Keratinocyte (primary cell): ENCODE measurements around the gene PRR7. TPM values are rescaled to one million over a fixed set of nuclear protein-coding genes. Genes with fewer than 3 reads are reported as not detected.

Experiments used
- DNase-seq: peaks from one replicate; pipeline ENCODE4 v3.0.0-alpha.2; 2011; ENCODE audit warnings: low read depth, missing footprints, low spot score
- FAIRE-seq: peaks from 2 replicates; lab custom pipeline; 2011; peaks lifted over from hg19 to GRCh38; lab: Jason Lieb, UNC
- H2AFZ ChIP-seq: 2 replicates; pipeline ENCODE4 v1.6.0; 2012; ENCODE audit warnings: low read length, control low read depth, inconsistent platforms; ENCODE audit not compliant: control insufficient read depth
- H3K27ac ChIP-seq: 2 replicates; pipeline ENCODE4 v1.5.1; 2011; ENCODE audit warnings: low read length; ENCODE audit not compliant: control insufficient read depth, insufficient read depth
- H3K27me3 ChIP-seq: 3 replicates; pipeline ENCODE4 v1.6.0; 2011; ENCODE audit warnings: low read length; ENCODE audit not compliant: control insufficient read depth, insufficient read depth; ENCODE audit errors: extremely low read depth
- H3K36me3 ChIP-seq, 2 experiments: 2 replicates in 1 of 2; 3 replicates in 1 of 2; pipeline ENCODE4 v1.5.1; 2011; ENCODE audit warnings: low read length in 2 of 2, mild to moderate bottlenecking in 1 of 2; ENCODE audit not compliant: control insufficient read depth in 2 of 2, insufficient read depth in 2 of 2; ENCODE audit errors: extremely low read depth in 1 of 2
- H3K4me1 ChIP-seq: 3 replicates; pipeline ENCODE4 v1.5.1; 2011; ENCODE audit warnings: low read length; ENCODE audit not compliant: control insufficient read depth, insufficient read depth; ENCODE audit errors: extremely low read depth
- H3K4me2 ChIP-seq: 3 replicates; pipeline ENCODE4 v1.6.0; 2011; ENCODE audit warnings: low read depth, low read length; ENCODE audit not compliant: control insufficient read depth, insufficient read depth; ENCODE audit errors: extremely low read depth
- H3K4me3 ChIP-seq, 3 experiments: fragments of 200-600 bp in 1 of 3; sonication (generic) in 1 of 3; 2 replicates in 2 of 3; 3 replicates in 1 of 3; pipeline ENCODE4 v1.5.1; 2011 to 2016; ENCODE audit warnings: low read length in 3 of 3, mild to moderate bottlenecking in 3 of 3, control low read depth in 2 of 3, inconsistent platforms in 1 of 3, low read depth in 1 of 3, mixed read lengths in 1 of 3, mixed run types in 1 of 3, moderate library complexity in 1 of 3; ENCODE audit not compliant: control insufficient read depth in 2 of 3, insufficient read depth in 2 of 3; ENCODE audit errors: extremely low read depth in 1 of 3
- H3K79me2 ChIP-seq: 2 replicates; pipeline ENCODE4 v1.6.0; 2012; ENCODE audit warnings: low read length; ENCODE audit not compliant: control insufficient read depth, insufficient read depth
- H3K9ac ChIP-seq: 3 replicates; pipeline ENCODE4 v1.6.0; 2011; ENCODE audit warnings: low read length; ENCODE audit not compliant: control insufficient read depth, insufficient read depth; ENCODE audit errors: extremely low read depth
- H3K9me1 ChIP-seq: 3 replicates; pipeline ENCODE4 v1.6.0; 2011; ENCODE audit warnings: low read length; ENCODE audit not compliant: control insufficient read depth, insufficient read depth; ENCODE audit errors: extremely low read depth
- H3K9me3 ChIP-seq: 2 replicates; pipeline ENCODE4 v1.5.1; 2012; ENCODE audit warnings: low read depth, low read length; ENCODE audit not compliant: control insufficient read depth
- H4K20me1 ChIP-seq: 3 replicates; pipeline ENCODE4 v1.6.0; 2011; ENCODE audit warnings: low read length; ENCODE audit not compliant: control insufficient read depth, insufficient read depth; ENCODE audit errors: extremely low read depth
- EZH2 ChIP-seq: IDR thresholded peaks from one replicate; pipeline ENCODE4 v1.6.1; 2012; ENCODE audit warnings: inconsistent platforms, mild to moderate bottlenecking, low read length, moderate library complexity
- dilution Hi-C: fragments of 300-500 bp; cut with MboI; formaldehyde crosslinking; loops from one replicate; pipeline ENCODE4 v1.7.0; 2020; ENCODE audit warnings: low sequenced_read_pairs; ENCODE audit not compliant: extremely low pct_ligation_motif_present
- polyA plus RNA-seq, 5 experiments: library from polyadenylated mRNA; depleted of rRNA in 3 of 5; stranded (reverse) in 3 of 5; stranded (forward) in 1 of 5; unstranded in 1 of 5; fragments of >200 nt; gene quantifications; 1 replicate in 1 of 5; 2 replicates in 3 of 5; 3 replicates in 1 of 5; pipeline versions ENCODE4 v1.2.1 to v1.2.3, GENCODE V29; 2011 to 2012; ENCODE audit warnings: missing spikeins in 2 of 5, low read depth in 1 of 5, low replicate concordance in 1 of 5
- TF ChIP-seq, protein P1 (sequence below), 3 experiments: IDR thresholded peaks in 1 of 3; conservative IDR thresholded peaks in 1 of 3; optimal IDR thresholded peaks in 1 of 3; 2 replicates in 2 of 3; 3 replicates in 1 of 3; pipeline versions ENCODE3 to v1.5.1; 2011; ENCODE audit warnings: low read length in 3 of 3, mild to moderate bottlenecking in 3 of 3, moderate library complexity in 2 of 3, control low read depth in 1 of 3, inconsistent platforms in 1 of 3; ENCODE audit not compliant: insufficient read depth in 2 of 3; ENCODE audit errors: extremely low read depth in 1 of 3

The PRR7 gene
- polyA plus RNA-seq, 1 donor (not counting 4 experiments of a cell fraction or from before 2014, with no cell fraction given), result 1.1 TPM

DNA sequence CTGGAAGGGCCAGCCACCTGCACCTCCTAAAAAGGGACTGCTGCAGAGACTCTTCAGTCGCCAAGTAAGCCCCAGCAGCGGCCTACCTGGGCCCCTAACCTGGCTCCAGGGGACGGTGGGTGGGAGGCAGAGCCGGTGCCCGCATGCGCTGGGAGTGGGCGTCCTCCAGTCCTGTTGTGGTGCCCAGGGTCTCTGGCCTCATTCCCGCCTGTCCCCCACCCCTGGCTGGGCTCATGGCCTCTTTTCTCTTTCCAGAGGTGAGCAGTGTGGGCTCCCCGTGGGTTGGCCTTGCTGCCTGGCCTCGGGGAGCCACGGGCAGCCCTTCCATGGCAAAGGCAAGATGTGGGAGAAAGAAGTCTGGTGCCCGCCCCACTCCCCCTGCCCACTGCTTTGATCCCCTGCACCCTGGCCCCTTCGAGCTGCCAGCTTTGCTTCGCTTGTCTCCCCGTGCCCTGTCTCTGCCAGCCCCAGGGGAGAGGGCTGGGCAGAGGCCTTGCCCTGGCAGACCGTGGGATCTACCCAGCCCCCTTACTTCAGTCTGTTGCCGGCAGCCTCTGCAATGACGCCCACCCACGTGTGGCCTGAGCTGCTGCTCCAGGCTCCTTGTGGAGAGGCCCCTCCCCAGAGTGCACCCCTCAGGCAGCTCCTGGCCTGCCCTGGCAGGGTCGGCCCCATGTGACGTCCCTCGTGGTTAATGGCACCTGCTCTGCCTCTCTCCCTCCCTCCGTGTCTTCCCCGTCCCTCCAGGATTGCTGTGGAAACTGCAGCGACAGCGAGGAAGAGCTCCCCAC, 5.4 kb upstream of the PRR7 start:
- Histone ChIP-seq H3K36me3 (peaks cover 4 to 17% of the 10 kb centered on the region in 2 experiments), H3K4me2 (no peak overlapping the region), H3K4me3 (no peak overlapping the region), H3K79me2 (no peaks in the 10 kb centered on the region), H2AFZ (no peak overlapping the region), H3K9me1 (no peaks in the 10 kb centered on the region), H3K4me1 (peaks cover 40% of the 10 kb centered on the region), H3K9me3 (no peaks in the 10 kb centered on the region), H3K27ac (no peak overlapping the region), H4K20me1 (no peaks in the 10 kb centered on the region), H3K27me3 (no peaks in the 10 kb centered on the region), H3K9ac (no peak overlapping the region)
- dilution Hi-C loops, result no loop called here
- FAIRE-seq, result no peak
- DNase-seq, result no peak
- TF ChIP-seq EZH2, result no peak
- TF ChIP-seq, protein P1, sequence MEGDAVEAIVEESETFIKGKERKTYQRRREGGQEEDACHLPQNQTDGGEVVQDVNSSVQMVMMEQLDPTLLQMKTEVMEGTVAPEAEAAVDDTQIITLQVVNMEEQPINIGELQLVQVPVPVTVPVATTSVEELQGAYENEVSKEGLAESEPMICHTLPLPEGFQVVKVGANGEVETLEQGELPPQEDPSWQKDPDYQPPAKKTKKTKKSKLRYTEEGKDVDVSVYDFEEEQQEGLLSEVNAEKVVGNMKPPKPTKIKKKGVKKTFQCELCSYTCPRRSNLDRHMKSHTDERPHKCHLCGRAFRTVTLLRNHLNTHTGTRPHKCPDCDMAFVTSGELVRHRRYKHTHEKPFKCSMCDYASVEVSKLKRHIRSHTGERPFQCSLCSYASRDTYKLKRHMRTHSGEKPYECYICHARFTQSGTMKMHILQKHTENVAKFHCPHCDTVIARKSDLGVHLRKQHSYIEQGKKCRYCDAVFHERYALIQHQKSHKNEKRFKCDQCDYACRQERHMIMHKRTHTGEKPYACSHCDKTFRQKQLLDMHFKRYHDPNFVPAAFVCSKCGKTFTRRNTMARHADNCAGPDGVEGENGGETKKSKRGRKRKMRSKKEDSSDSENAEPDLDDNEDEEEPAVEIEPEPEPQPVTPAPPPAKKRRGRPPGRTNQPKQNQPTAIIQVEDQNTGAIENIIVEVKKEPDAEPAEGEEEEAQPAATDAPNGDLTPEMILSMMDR (optimal IDR thresholded peaks at IDR 0.05 in 1 of 3, IDR thresholded peaks at IDR 0.05 in 1 of 3, conservative IDR thresholded peaks at IDR 0.05 in 1 of 3; ENCODE audit: extremely low read depth in 1 of 3, insufficient read depth in 2 of 3, low read length in 3 of 3), result no peak

DNA sequence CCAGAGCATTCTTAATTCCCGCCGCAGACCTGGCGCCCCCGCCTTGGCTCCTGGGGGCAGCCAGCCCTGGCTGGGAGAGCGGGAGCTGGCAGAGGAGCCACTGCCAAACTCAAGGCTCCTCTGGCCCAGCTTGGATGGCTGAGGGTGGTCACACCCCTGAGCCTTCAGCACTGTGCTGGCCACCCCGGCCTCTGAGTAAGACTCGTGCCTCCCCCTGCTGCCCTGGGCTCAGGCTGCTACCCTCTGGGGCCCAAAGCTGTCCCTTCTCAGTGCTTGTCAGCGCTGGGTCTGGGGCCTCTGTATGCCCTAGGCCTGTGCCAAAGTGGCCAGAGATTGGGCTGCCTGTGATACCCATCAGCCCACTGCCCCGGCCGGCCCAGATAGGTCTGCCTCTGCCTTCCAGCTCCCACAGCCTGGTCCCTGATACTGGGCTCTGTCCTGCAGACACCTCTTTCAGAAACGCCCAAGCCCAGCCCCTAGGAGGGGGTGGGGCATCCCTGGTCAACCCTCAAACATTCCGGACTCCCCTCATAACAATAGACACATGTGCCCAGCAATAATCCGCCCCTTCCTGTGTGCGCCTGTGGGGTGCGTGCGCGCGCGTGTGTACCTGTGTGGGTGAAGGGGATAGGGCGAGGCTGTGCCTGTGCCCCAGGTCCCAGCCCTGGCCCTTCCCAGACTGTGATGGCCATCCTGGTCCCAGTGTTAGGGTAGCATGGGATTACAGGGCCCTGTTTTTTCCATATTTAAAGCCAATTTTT, 4.4 kb upstream of the PRR7 start:
- no peaks in the 10 kb centered on the region for H3K79me2 ChIP-seq
- dilution Hi-C loops, result no loop called here
- H3K27me3 ChIP-seq, result no peaks in the 10 kb centered on the region
- no peak overlapping the region for H2AFZ ChIP-seq
- peaks cover 2 to 13% of the 10 kb centered on the region in 2 experiments for H3K36me3 ChIP-seq
- FAIRE-seq (no peak), DNase-seq (no peak)
- no peak overlapping the region for H3K4me2 ChIP-seq
- no peaks in the 10 kb centered on the region for H3K9me3 ChIP-seq
- TF ChIP-seq EZH2, result no peak
- TF ChIP-seq, protein P1 (optimal IDR thresholded peaks at IDR 0.05 in 1 of 3, IDR thresholded peaks at IDR 0.05 in 1 of 3, conservative IDR thresholded peaks at IDR 0.05 in 1 of 3; ENCODE audit: extremely low read depth in 1 of 3, insufficient read depth in 2 of 3, low read length in 3 of 3), result no peak
- no peak overlapping the region for H3K4me3 ChIP-seq
- peaks cover 41% of the 10 kb centered on the region for H3K4me1 ChIP-seq
- H3K9me1 ChIP-seq, result no peaks in the 10 kb centered on the region
- peak overlapping the region; percentile 3 for H3K9ac ChIP-seq
- no peak overlapping the region for H3K27ac ChIP-seq
- H4K20me1 ChIP-seq, result no peaks in the 10 kb centered on the region
